Stimulated activated CD4-positive, alpha-beta T cell treated with anti-CD3 and anti-CD28 coated beads, Interleukin-12 subunit alpha, Interleukin-12 subunit beta, amount 100 ng/mL, for 24 hours (primary cell): ENCODE data around the gene KLC1.

ENCODE experiments used
- DNase-seq, 2 experiments: peaks; one replicate each; pipeline ENCODE4 v3.0.0-alpha.2; 2020; ENCODE audit warnings: low read depth in 2 of 2

The KLC1 gene

DNA sequence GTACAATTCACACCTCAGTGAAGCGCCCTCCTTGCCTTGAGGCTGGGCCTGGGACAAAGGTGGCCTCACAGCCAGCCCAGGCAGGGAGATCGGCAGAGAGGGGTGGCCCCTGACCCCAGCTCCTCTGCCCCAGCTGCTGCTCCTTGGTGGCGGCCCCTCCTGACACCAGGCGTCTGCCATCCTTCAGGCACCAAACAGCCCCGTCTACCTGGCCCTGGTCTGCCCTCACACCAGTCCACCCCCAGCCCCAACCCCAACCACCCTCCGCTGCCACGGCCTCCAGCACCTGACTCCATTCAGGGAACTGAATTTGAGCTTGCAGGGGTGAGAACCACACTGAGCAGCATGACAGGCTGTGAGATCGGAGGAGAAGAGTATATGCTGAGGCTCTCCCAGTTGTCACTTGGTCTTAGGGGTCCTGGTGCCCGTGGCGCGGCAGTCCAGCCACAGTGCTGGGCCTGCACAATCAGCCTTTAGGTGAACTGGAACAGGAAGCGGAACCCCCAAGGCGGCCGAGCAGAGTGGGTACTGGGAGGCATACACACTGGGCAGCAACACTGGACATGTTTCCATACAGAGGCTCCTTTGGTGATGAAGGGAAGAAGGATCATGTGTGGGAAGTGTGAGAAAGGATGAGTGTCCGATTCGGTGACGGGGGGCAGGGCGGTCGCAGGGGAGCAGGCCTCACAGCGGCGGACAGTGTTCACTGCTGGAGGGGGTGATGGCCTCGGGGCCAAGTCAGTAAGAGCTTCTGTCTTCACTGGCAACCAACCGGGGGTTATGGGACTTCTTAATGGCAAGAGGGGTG, 105.3 kb downstream of the KLC1 start:
- DNase-seq: no peak

DNA sequence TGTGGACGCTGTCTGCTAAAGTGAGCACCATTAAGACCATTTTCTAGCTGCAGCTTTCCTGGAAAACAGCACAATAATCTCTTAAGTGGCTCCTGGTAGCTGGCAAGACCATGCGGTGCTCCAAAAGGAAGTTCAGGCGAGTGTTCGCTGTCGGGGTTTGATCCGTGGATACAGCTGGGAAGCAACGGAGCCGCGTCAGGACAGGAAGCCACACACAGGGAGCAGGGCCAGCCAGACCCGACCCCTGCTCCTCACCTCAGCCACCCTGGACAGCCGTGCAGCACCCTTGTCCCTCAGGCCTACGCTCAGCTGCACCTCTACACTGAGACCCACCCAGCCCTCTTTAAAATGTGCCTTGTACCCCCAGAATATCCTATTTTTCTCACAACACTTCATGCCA, 106.0 kb downstream of the KLC1 start:
- no peak for DNase-seq

GRCh38 chr14:103735439-103735814, 106.4 kb downstream of the KLC1 start:
- DNase-seq: no peak

DNA sequence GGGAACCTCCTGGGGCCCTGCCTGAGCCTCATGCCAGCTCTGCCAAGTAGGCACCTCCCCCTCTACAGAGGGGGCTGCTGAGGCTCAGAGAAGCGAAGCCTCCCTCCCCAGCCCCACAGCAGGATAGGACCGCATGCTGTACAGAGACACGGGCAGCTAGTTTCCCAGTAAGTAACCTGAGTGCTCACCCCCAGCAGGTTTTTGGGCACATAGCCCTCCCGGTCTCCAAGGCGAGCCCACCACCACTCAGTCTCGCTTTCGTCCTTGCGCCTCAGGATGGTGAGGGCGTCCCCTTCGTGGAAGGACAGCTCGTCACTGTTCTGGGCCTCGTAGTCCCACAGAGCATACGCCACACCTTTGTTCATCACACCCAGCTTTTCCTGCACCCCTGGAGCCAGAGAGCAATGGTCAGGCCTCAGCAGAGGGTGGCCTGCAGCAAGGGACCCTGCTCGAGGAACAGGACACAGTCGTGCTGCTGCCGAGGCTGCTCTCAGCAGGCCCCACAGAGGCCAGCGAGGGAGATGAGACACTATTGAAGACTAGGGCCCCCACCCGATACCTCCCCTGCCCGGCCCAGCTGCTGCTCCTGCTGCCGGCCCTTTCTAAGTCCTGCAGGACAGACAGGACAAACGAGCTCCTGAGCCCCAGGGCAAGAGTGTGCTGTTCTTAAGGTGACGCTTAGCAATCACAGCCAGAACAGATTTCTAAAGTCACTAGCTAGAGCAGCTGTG, 107.0 kb downstream of the KLC1 start:
- DNase-seq: no peak

- no peak for DNase-seq
Observed at GRCh38 chr14:103736546-103737431, 107.8 kb downstream of the KLC1 start.

- no peak for DNase-seq
Observed at GRCh38 chr14:103737432-103738045, 108.5 kb downstream of the KLC1 start.

DNA sequence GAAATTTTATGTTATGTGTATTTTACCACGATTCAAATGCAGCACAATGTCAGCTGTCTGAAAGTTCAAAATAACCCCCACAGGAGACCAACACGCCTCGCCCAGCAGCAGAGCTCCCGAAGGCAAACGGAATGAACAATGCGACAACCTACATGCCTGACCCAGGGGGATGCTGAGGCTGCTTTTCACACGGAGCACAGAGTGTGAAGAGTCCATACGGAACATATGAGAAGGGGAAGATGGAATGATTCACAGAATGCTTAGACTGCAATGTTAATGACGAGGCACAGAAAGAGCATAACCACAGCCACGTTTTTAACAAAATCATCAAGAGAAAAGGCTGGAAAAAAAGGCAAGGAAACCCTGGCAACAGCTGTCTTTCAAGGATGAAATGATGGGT, 109.2 kb downstream of the KLC1 start:
- no peak for DNase-seq

- DNase-seq: no peak
Observed at GRCh38 chr14:103738701-103739451, 109.9 kb downstream of the KLC1 start.

- no peak for DNase-seq
Observed at GRCh38 chr14:103739466-103739792, 110.4 kb downstream of the KLC1 start.

- no peak for DNase-seq
Observed at GRCh38 chr14:103739793-103740501, 110.9 kb downstream of the KLC1 start.

- DNase-seq: no peak
Observed at GRCh38 chr14:103740991-103741689, 112.1 kb downstream of the KLC1 start.

GRCh38 chr14:103741876-103742275, 112.9 kb downstream of the KLC1 start:
- DNase-seq: no peak

DNA sequence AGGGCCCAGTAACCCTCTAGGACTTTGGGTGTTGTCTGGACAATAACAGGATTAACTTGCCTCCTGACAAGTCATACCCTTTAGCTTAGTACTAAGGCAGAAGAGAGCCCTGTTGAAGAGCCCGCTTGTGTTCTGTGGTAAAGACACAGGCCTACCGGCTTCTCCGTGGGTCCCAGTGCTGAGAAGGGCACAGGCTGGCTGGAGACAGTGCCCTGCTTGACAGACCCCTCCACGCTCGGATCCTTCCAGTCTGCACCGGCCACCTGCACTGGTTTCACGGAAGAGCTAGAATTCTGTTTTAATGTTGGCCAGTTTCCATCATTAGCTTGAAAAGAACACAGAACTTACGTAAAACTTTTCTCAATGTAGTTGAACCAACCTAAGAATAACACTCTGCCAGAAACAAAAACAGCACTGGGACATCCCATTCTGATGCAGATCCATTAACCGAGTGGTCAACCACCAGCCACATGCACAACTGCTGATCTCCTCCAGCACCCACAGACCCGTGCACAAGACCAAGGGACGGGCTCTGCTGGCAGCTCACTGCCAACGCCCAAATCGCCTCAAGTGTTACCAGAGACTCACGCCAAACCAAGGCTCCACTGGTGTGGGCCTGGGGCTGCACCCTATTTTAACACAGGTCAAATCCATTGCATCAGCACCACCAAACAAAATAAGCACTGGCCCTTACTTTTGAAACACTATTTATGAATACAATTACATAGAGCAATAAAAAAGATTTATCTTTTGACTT, 113.7 kb downstream of the KLC1 start:
- no peak for DNase-seq

DNA sequence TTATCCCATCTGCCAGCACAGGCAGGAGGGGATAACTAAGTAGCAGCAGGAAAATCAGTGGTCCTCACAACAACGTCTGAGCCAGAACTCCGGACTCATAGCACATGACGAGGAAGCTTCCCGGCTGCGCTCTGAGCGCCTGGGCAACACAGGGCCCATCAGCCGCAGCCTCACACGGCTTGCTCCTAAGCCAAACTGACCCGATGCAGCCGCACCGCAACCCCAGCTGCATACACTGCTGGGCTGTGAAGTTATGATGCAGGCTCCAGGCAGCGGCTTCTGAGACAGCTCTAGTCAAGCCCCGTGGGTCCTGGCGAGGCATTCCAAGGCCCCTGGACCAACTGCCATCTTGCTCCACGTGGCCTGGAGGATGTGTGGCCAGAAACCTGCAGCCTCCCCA, 114.7 kb downstream of the KLC1 start:
- DNase-seq: no peak

DNA sequence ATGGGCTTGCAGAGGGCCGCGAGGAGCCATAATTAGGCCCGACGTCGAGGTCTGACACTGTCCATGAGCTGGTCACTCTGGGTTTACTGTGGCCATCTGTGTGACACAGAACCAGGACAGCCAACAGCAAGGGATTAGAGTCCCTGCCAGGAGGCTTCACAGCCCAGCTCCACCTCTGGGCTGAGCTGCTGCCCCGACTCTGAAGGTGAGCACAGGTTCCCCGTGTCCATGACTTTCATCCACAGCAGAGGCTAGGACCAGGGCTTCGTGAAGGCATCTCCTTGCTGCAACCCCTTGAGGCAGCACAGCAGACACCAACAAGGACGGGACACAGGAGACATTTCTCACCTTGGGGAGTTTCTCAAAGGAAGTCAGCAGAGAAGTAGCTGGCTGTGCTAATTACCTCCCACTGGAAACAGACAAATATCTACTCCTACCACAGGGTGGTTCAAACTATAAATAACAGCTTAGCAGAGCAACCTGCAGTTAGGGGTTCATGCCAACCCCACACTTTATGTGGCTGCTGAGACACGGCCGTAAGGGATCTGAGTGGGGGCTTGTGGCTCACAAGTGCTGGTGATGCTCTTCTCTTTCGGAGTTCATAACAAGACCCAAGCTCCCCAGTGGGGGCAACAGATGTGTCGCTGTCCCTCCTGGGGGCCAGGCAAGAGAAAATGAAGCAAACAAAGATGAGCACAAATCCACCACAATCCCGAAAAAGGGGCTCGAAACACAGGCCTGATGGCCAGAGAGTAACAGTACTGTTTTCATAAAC, 115.8 kb downstream of the KLC1 start:
- DNase-seq: no peak

DNA sequence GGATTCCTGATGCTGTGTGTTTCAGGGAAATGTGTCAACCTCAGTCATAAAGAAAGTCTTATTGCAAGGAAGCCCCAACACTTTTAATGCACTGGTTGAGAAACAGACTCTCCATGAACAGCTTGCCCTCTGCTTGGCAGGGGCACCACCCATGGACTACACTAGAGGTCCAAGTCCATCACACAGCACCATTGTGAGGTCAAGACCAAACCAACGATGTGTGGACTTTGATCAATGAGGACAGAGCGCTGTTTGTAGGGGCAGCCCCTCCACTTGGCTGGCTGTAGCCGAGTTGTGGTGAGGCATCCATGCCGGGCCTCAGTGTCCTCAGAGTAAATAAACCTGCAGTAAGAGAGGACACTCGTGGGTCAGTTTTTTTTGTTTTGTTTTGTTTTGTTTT, 116.4 kb downstream of the KLC1 start:
- no peak for DNase-seq

DNA sequence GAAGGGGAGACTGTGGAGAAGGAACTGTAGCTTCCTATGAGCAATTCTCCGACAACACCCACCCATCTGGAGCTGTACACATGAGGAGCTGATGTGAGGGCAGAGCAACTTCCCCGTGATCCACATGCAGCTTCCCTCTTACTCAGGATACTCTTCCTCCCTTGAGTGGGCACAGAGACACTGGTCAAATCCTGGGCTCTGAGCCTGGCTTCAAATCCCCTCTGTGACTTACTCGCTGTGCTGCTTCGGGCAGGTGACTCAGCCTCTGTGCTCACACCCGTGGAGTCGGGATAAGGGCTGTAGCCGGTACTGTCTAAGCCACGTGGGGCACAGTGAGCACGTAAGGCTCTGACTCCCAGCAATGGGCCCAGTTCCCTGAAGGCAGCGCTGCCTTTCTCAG, 117.7 kb downstream of the KLC1 start:
- no peak for DNase-seq

DNA sequence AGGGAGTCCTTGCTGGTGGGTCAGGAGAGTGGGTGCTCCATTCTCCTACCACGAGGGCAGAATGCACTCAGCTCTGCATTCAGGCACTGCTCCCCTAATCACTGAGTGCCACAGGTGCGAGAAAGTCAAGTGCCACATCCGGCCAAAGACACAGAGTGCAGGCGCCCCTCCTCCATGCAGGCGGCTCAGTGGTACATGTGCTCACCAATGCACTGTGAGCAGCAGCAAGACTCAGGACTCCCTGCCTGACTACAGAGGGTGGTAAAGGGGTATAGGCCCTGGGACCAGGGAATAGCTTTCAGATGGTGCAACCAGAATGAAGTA, 119.5 kb downstream of the KLC1 start:
- peak; percentile 9 to 27 for DNase-seq

- no peak for DNase-seq
Observed at GRCh38 chr14:103749452-103749851, 120.4 kb downstream of the KLC1 start.
